GM12878 (cell line): ENCODE data around the gene UMAD1. TPM values are rescaled to one million over a fixed set of nuclear protein-coding genes. Genes with fewer than 3 reads are reported as not detected.

Source experiments
- ATAC-seq: fragments of 200-7000 bp; cut with Tn5 transposase; 3 replicates; pipeline ENCODE4 v1.9.1; 2020; ENCODE audit warnings: mild to moderate bottlenecking, moderate library complexity
- BruUV-seq: library from RNA; stranded (reverse); fragments of 400-500 nt; replicated peaks from 2 replicates; lab custom pipeline; 2021; lab: Mats Ljungman, UMichigan
- CTCF ChIA-PET: fragments of 300-600 bp; sonication (Branson Sonifier 250); formaldehyde crosslinking; extraction: SDS; loops from one replicate; lab custom pipeline; 2021; ENCODE audit warnings: inconsistent platforms; lab: Yijun Ruan, JAX
- POLR2A ChIA-PET: fragments of 350-600 bp; formaldehyde crosslinking; extraction: SDS; loops from one replicate; lab custom pipeline; 2021; ENCODE audit warnings: inconsistent platforms; lab: Charles Lee
- RAD21 ChIA-PET: fragments of 300-600 bp; sonication (Branson Sonifier 250); formaldehyde crosslinking; loops from one replicate; lab custom pipeline; 2023; ENCODE audit warnings: antibody characterized with exemption; ENCODE audit not compliant: unreplicated experiment; lab: Charles Lee
- SMC1A ChIA-PET: fragments of 300-600 bp; sonication (Branson Sonifier 250); formaldehyde crosslinking; loops from one replicate; lab custom pipeline; 2023; ENCODE audit not compliant: unreplicated experiment, uncharacterized antibody; lab: Charles Lee
- DNase-seq: peaks from one replicate; pipeline ENCODE4 v3.0.0-alpha.2; 2011; ENCODE audit warnings: low read depth, low spot score
- FAIRE-seq: peaks from 3 replicates; lab custom pipeline; 2011; peaks lifted over from hg19 to GRCh38; lab: Jason Lieb, UNC
- H2AFZ ChIP-seq: 2 replicates; pipeline ENCODE4 v1.6.0; 2011; ENCODE audit warnings: low read depth, low read length, control low read depth; ENCODE audit not compliant: control insufficient read depth
- H3K27ac ChIP-seq: 2 replicates; pipeline ENCODE4 v1.5.1; 2011; ENCODE audit warnings: control low read depth; ENCODE audit not compliant: control insufficient read depth, insufficient read depth
- H3K27me3 ChIP-seq, 2 experiments: replicated peaks in 1 of 2; 2 replicates each; pipeline versions ENCODE4 v1.6.0 to v1.6.1; 2011; ENCODE audit warnings: low read length in 1 of 2; ENCODE audit not compliant: control insufficient read depth in 2 of 2, insufficient read depth in 2 of 2
- H3K36me3 ChIP-seq, 2 experiments: 2 replicates each; pipeline ENCODE4 v1.5.1; 2011; ENCODE audit warnings: low read length in 1 of 2; ENCODE audit not compliant: control insufficient read depth in 2 of 2, insufficient read depth in 2 of 2
- H3K4me1 ChIP-seq: 2 replicates; pipeline ENCODE4 v1.6.1; 2011; ENCODE audit warnings: mild to moderate bottlenecking, low read length, moderate library complexity, mixed read lengths; ENCODE audit not compliant: control insufficient read depth, insufficient read depth
- H3K4me2 ChIP-seq: 2 replicates; pipeline ENCODE4 v1.6.0; 2011; ENCODE audit warnings: control low read depth; ENCODE audit not compliant: control insufficient read depth, insufficient read depth
- H3K4me3 ChIP-seq: fragments of 200-600 bp; sonication (generic); 2 replicates; pipeline ENCODE4 v1.5.1; 2016
- H3K79me2 ChIP-seq: 2 replicates; pipeline ENCODE4 v1.6.0; 2011; ENCODE audit warnings: low read length; ENCODE audit not compliant: control insufficient read depth, insufficient read depth
- H3K9ac ChIP-seq: 2 replicates; pipeline ENCODE4 v1.8.0; 2011; ENCODE audit warnings: low read length, control low read depth, mixed read lengths; ENCODE audit not compliant: control insufficient read depth, insufficient read depth
- H3K9me3 ChIP-seq: replicated peaks from 3 replicates; pipeline ENCODE4 v1.5.1; 2011; ENCODE audit warnings: mild to moderate bottlenecking, low read length; ENCODE audit not compliant: control insufficient read depth, insufficient read depth
- H4K20me1 ChIP-seq: 2 replicates; pipeline ENCODE4 v1.6.0; 2011; ENCODE audit not compliant: control insufficient read depth, insufficient read depth
- BCL3 ChIP-seq: IDR thresholded peaks from 2 replicates; pipeline ENCODE4 v1.6.1; 2011; ENCODE audit warnings: borderline replicate concordance, low read depth, mild to moderate bottlenecking, moderate library complexity, low read length; ENCODE audit not compliant: insufficient read depth, poor library complexity, severe bottlenecking
- PRDM15 ChIP-seq: fragments of 450-650 bp; formaldehyde crosslinking; IDR thresholded peaks from 2 replicates; pipeline ENCODE4 v1.4.0; 2020; ENCODE audit warnings: mild to moderate bottlenecking, moderate library complexity
- SRF ChIP-seq, 2 experiments: IDR thresholded peaks; 2 replicates each; pipeline ENCODE4 v1.6.1; 2011; ENCODE audit warnings: low read depth in 2 of 2, low read length in 2 of 2, mild to moderate bottlenecking in 1 of 2, moderate library complexity in 1 of 2
- WRNIP1 ChIP-seq: IDR thresholded peaks from 2 replicates; pipeline ENCODE4 v1.6.1; 2011; ENCODE audit warnings: low read depth, low read length, improper control_type of control experiment, borderline replicate concordance
- ZNF622 ChIP-seq: fragments of 450-650 bp; IDR thresholded peaks from 2 replicates; pipeline ENCODE4 v1.6.1; 2017; ENCODE audit warnings: mild to moderate bottlenecking, inconsistent platforms
- WGBS: methylation state at CpG from one replicate; pipeline ENCODE4 v1.1.6; 2016; ENCODE audit warnings: low lambda C conversion rate; ENCODE audit not compliant: insufficient replicate concordance, insufficient coverage; ENCODE audit errors: missing lambda C conversion rate; 5-methylcytosine and 5-hydroxymethylcytosine counted together
- in situ Hi-C: fragments of 300-500 bp; cut with MboI; formaldehyde crosslinking; loops from 9 replicates; pipeline ENCODE4 v1.14.3; 2018; ENCODE audit warnings: mixed read lengths
- intact Hi-C: fragments of 100-400 bp; cut with micrococcal nuclease; formaldehyde crosslinking; loops from one replicate; pipeline ENCODE4 v1.14.2; 2022; ENCODE audit not compliant: unreplicated experiment
- polyA plus RNA-seq, 11 experiments: library from polyadenylated mRNA; depleted of rRNA in 4 of 11; unstranded in 6 of 11; stranded (reverse) in 5 of 11; fragments of >200 nt; fragmentation: Nextera tagmentation in 4 of 11; fragmentation: Illumina TruSeq in 1 of 11; extraction: Ambion mirVana in 4 of 11; extraction: Trizol in 1 of 11; gene quantifications; 1 replicate in 1 of 11; 2 replicates in 10 of 11; pipeline versions ENCODE4 v1.2.1 to v1.2.3, GENCODE V29; 2011 to 2016; ENCODE audit warnings: inconsistent platforms in 2 of 11, missing spikeins in 2 of 11, low read depth in 1 of 11
- total RNA-seq, 4 experiments: library from RNA; depleted of rRNA in 3 of 4; stranded (reverse); fragments of >200 nt in 3 of 4; fragmentation: Illumina TruSeq in 1 of 4; extraction: Trizol in 1 of 4; gene quantifications; 2 replicates each; pipeline versions ENCODE4 v1.2.1 to v1.2.3, GENCODE V29; 2013 to 2021

Gene UMAD1
- total and polyA plus RNA-seq, 10 of the 15 experiments (the other 5 are each of a cell fraction or from before 2014, with no cell fraction given) = 6.0 to 28.6 (median 9.3) TPM

- Histone ChIP-seq H4K20me1 (no peaks in the 10 kb centered on the region), H3K4me2 (no peak overlapping the region), H3K79me2 (no peaks in the 10 kb centered on the region), H3K36me3 (peaks cover 0 to 16% of the 10 kb centered on the region in 2 experiments; a peak in 1 of 4 replicates), H3K27me3 (no peaks in the 10 kb centered on the region), H3K27ac (no peak overlapping the region), H3K4me3 (no peak overlapping the region), H2AFZ (no peak overlapping the region), H3K4me1 (no peaks in the 10 kb centered on the region), H3K9ac (no peak overlapping the region), H3K9me3 (no peaks in the 10 kb centered on the region)
- CTCF ChIA-PET = interaction anchor here (0.6 to 2.2 kb wide), 2 partner anchors 14 to 37 kb away, joined by 3 to 8 read pairs; no protein-coding TSS in a partner anchor
- POLR2A ChIA-PET = no interaction called here
- DNase-seq (no peak), FAIRE-seq (no peak), ATAC-seq (no peak)
- BruUV-seq = no TSS peak
- intact Hi-C loops (no loop called here), in situ Hi-C loops (no loop called here)
- SMC1A ChIA-PET = no interaction called here
- 98% methylated on average over 2 of the region's 2 CpGs for WGBS
- no peak for TF ChIP-seq ZNF622
- TF ChIP-seq SRF (IDR thresholded peaks at IDR 0.05; ENCODE audit: low read depth in 2 of 2, low read length in 2 of 2) = no peak
- TF ChIP-seq PRDM15 (CRISPR knock-in tag) = no peak
- TF ChIP-seq BCL3 = no peak
- TF ChIP-seq WRNIP1 = no peak
- RAD21 ChIA-PET = no interaction called here
These were observed 31.2 kb upstream of the UMAD1 start for GRCh38 chr7:7609330-7609729.
